ENCODE results near the gene EHMT1. TPM values are rescaled to one million over a fixed set of nuclear protein-coding genes. Genes with fewer than 3 reads are reported as not detected.
"Not testable (repeated sequence)": the region's sequence is repeated elsewhere in the genome, so short reads cannot be mapped to it uniquely, and the experiment has no call there.

EHMT1 gene
- total RNA-seq, 4 donors from 2014 or later, result 38.6 to 77.8 (median 54.3) TPM

DNA sequence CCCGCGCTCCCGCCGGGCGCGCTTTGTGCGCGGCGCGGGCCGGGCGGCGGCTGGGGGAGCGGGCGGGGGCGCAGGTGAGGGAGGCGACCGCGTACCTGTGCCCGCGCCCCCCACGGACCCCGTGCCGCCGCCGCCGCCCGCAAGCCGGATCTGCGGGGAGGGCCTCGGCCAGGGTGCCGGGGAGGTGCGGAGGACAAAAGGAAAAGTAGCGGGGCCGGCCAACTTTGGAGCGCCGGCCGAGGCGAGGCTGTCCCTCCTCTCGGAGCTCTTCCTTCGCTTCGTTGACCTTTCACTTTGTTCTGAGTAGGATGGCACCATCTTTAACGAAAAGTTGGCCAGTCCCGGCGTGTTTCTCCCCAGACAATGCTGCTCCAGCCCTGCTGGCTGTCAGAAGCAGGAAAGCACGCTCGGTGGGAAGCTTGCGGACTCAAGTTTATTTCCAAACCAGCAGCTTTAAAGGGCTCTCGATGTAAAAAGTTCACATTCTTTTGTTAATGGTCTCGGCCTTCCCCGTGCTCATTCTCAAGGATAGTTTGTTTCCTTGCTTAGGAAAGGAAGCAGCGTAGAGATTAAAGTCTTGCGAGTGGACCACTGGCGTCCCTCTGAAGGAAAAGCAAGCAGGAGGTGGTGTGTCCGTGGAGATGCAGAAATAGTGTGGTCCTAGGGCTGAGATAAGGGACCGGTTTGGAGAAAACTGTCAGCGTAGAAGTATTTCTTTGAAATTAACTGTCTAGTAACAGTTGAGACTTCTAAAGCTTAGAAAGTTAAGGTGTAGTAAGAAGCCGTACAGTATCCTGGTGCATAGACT lies 639 bp downstream of the EHMT1 start:
- intact Hi-C loops (cut with DNase I; ENCODE audit: low total_unique reads) (loop anchor here (2.0 kb wide), 2 partner anchors 29 to 41 kb away; partner anchors contain the start of genes DPH7 and ZMYND19), in situ Hi-C loops (cut with MboI; ENCODE audit: low sequenced_read_pairs in 4 of 4) (no loop called here)
- H3K27ac ChIP-seq, result peak overlapping the region; percentile 76 to 82 (median 80)
- H3K36me3 ChIP-seq, result peaks cover 0 to 25% of the 10 kb centered on the region in 2 donors
- H3K27me3 ChIP-seq, result no peaks in the 10 kb centered on the region
- ATAC-seq (peak; percentile 9 to 22), DNase-seq (no peak)
- H3K4me3 ChIP-seq, result peak overlapping the region; percentile 60 to 79 (median 73)
- H3K4me1 ChIP-seq, result peaks cover 39 to 41% of the 10 kb centered on the region in 2 donors
- H3K9me3 ChIP-seq, result no peaks in the 10 kb centered on the region
- TF ChIP-seq, protein P1, sequence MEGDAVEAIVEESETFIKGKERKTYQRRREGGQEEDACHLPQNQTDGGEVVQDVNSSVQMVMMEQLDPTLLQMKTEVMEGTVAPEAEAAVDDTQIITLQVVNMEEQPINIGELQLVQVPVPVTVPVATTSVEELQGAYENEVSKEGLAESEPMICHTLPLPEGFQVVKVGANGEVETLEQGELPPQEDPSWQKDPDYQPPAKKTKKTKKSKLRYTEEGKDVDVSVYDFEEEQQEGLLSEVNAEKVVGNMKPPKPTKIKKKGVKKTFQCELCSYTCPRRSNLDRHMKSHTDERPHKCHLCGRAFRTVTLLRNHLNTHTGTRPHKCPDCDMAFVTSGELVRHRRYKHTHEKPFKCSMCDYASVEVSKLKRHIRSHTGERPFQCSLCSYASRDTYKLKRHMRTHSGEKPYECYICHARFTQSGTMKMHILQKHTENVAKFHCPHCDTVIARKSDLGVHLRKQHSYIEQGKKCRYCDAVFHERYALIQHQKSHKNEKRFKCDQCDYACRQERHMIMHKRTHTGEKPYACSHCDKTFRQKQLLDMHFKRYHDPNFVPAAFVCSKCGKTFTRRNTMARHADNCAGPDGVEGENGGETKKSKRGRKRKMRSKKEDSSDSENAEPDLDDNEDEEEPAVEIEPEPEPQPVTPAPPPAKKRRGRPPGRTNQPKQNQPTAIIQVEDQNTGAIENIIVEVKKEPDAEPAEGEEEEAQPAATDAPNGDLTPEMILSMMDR (IDR thresholded peaks at IDR 0.05 in 4 of 5, conservative IDR thresholded peaks at IDR 0.05 in 1 of 5), result no peak
- TF ChIP-seq POLR2A (IDR thresholded peaks at IDR 0.05), result no peak

DNA sequence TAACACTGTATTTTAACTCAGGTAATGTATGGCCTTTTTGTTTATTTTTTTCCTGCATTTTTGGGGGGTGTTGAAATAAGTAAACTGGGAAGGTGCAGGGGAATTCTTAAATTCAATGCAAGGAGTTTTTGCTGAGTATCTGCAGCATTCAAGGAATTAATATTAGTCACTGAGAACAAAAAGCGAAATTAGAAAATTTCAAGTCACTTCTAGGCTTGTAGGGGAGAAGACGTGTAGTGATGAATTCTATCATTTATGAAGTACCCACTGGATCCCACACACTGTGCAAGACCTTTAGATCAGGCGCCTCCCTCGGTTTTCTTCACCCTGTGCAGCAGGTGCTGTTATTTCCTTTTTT lies 1.2 kb downstream of the EHMT1 start:
- Histone ChIP-seq H3K4me1 (peaks cover 39 to 41% of the 10 kb centered on the region in 2 donors), H3K36me3 (peaks cover 0 to 19% of the 10 kb centered on the region in 2 donors), H3K27me3 (no peaks in the 10 kb centered on the region), H3K27ac (peak overlapping the region; percentile 5 to 82 (median 78)), H3K4me3 (peak overlapping the region; percentile 60 to 79 (median 73)), H3K9me3 (no peaks in the 10 kb centered on the region)
- ATAC-seq (no peak), DNase-seq (no peak)
- in situ Hi-C loops (cut with MboI; ENCODE audit: low sequenced_read_pairs in 4 of 4) (no loop called here), intact Hi-C loops (cut with DNase I; ENCODE audit: low total_unique reads) (no loop called here)
- TF ChIP-seq, protein P1 (IDR thresholded peaks at IDR 0.05 in 4 of 5, conservative IDR thresholded peaks at IDR 0.05 in 1 of 5), result no peak
- no peak for TF ChIP-seq POLR2A (IDR thresholded peaks at IDR 0.05)

DNA sequence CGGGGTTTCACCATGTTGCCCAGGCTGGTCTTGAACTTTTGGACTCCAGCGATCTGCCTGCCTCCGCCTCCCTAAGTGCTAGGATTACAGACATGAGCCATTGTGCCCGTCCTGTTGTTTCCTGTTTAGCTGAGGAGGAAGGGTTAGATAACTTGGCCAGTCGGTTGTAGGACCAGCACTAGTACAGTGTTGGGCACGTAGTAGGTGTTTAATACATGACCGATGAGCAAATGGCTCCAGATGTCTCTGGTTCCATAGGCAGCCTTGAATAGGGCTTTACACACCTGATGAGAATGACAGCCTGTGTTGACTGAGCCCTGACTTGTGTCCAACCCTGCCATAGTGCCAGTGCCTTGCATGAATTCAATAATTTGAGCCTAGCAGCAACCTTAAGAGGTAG lies 1.8 kb downstream of the EHMT1 start:
- H3K36me3 ChIP-seq, result peaks cover 0 to 13% of the 10 kb centered on the region in 2 donors
- peak overlapping the region in 3 of 4 donors; percentile 69 to 79 (median 77) for H3K4me3 ChIP-seq
- intact Hi-C loops (cut with DNase I; ENCODE audit: low total_unique reads) (no loop called here), in situ Hi-C loops (cut with MboI; ENCODE audit: low sequenced_read_pairs in 4 of 4) (no loop called here)
- TF ChIP-seq, protein P1 (IDR thresholded peaks at IDR 0.05 in 4 of 5, conservative IDR thresholded peaks at IDR 0.05 in 1 of 5), result no peak
- no peak for TF ChIP-seq POLR2A (IDR thresholded peaks at IDR 0.05)
- peak overlapping the region in 2 of 4 donors; percentile 5 to 82 for H3K27ac ChIP-seq
- no peak for ATAC-seq
- H3K4me1 ChIP-seq, result peaks cover 41% of the 10 kb centered on the region in 2 donors
- H3K9me3 ChIP-seq, result no peaks in the 10 kb centered on the region
- H3K27me3 ChIP-seq, result no peaks in the 10 kb centered on the region
- DNase-seq, result no peak

DNA sequence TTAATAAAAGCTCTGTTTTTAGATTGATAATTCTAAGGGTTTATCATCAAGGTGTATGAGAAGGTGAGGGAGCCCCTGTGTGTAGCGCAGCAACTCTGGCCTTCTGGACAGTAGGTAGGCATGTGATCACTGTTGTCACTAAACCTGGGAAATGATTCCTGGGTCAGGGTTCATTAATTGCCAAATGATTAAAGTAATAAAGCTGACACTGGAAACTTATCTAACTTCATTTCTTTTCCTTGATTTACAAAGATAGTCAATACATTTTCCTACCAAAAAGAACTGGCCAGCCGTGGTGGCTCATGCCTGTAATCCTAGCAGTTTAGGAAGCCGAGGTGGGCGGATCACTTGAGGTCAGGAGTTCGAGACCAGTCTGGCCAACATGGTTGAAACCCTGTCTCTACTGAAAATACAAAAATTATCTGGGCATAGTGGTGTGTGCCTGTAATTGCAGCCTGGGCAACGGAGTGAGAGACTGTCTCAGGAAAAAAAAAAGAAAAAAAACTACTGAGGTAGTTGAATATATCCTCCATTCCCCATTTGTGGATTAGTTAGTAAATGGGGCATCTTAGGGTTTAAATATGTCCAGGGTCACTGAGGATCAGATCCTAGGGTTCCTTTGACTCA lies 2.4 kb downstream of the EHMT1 start:
- TF ChIP-seq, protein P1 (IDR thresholded peaks at IDR 0.05 in 4 of 5, conservative IDR thresholded peaks at IDR 0.05 in 1 of 5), result peak in 2 of 5 experiments; percentile 17 to 18
- TF ChIP-seq POLR2A (IDR thresholded peaks at IDR 0.05), result no peak
- in situ Hi-C loops (cut with MboI; ENCODE audit: low sequenced_read_pairs in 4 of 4), result no loop called here
- H3K4me3 ChIP-seq, result peak overlapping the region in 1 of 4 donors; percentile 14

DNA sequence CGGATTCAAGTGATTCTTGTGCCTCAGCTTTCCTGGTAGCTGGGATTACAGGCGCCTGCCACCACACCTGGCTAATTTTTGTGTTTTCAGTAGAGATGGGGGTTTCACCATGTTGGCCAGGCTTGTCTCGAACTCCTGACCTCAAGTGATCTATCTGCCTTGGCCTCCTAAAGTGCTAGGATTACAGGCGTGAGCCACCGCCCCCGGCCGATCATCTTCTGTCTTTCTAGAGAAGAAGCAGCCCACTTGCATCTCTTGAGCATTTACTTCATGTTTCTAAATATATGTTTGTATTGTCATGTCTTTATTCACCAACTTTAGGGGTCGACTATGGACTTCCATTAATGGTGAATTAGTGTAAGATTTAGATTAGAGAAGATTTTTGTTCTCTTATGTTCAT lies 3.4 kb downstream of the EHMT1 start:
- H3K4me1 ChIP-seq, result peaks cover 34 to 40% of the 10 kb centered on the region in 2 donors

More for the DNA sequence above, 2.4 kb downstream of the EHMT1 start:
- no peak for DNase-seq
- Histone ChIP-seq H3K27me3 (no peaks in the 10 kb centered on the region), H3K27ac (peak overlapping the region in 1 of 4 donors; percentile 82), H3K4me1 (peaks cover 41 to 43% of the 10 kb centered on the region in 2 donors), H3K9me3 (no peaks in the 10 kb centered on the region), H3K36me3 (peaks cover 0 to 9% of the 10 kb centered on the region in 2 donors)
- intact Hi-C loops (cut with DNase I; ENCODE audit: low total_unique reads), result no loop called here
- ATAC-seq, result no peak

More for the DNA sequence above, 3.4 kb downstream of the EHMT1 start:
- intact Hi-C loops (cut with DNase I; ENCODE audit: low total_unique reads); H3K36me3 ChIP-seq; H3K4me3 ChIP-seq; in situ Hi-C loops (cut with MboI; ENCODE audit: low sequenced_read_pairs in 4 of 4); H3K9me3 ChIP-seq; ATAC-seq; H3K27me3 ChIP-seq; H3K27ac ChIP-seq; DNase-seq: not testable (repeated sequence)
